HG03342 (cell line): ENCODE measurements around the gene NLRP8.
"Not testable (repeated sequence)": the region's sequence is repeated elsewhere in the genome, so short reads cannot be mapped to it uniquely, and the experiment has no call there.

Source experiments
- ATAC-seq: cut with Tn5 transposase; IDR thresholded peaks from one replicate; pipeline ENCODE4 v1.9.1; 2021; ENCODE audit warnings: mild to moderate bottlenecking, moderate library complexity; ENCODE audit not compliant: unreplicated experiment

Gene NLRP8

GRCh38 chr19:55947532-55947931, at the start of gene NLRP8:
NLRP8 (plus strand) TSS chr19:55947832.
- ATAC-seq = no peak

- no peak for ATAC-seq
These were observed 48.7 kb upstream of the NLRP8 start for GRCh38 chr19:55898911-55899310.

- ATAC-seq = no peak
These were observed 46.1 kb upstream of the NLRP8 start for GRCh38 chr19:55901369-55902079.

GRCh38 chr19:55902080-55902751, 45.4 kb upstream of the NLRP8 start:
- no peak for ATAC-seq

GRCh38 chr19:55907286-55907685, 40.3 kb upstream of the NLRP8 start:
- no peak for ATAC-seq

GRCh38 chr19:55907746-55908145, 39.9 kb upstream of the NLRP8 start:
- no peak for ATAC-seq

- ATAC-seq = no peak
These were observed 37.8 kb upstream of the NLRP8 start for GRCh38 chr19:55909801-55910200.

GRCh38 chr19:55912916-55913315, 34.7 kb upstream of the NLRP8 start:
- ATAC-seq = no peak

GRCh38 chr19:55913643-55914268, 33.9 kb upstream of the NLRP8 start:
- ATAC-seq = no peak

- ATAC-seq = no peak
These were observed 24.1 kb upstream of the NLRP8 start for GRCh38 chr19:55923556-55923955.

GRCh38 chr19:55927991-55928390, 19.6 kb upstream of the NLRP8 start:
- no peak for ATAC-seq

- ATAC-seq = not testable (repeated sequence)
These were observed 18.4 kb upstream of the NLRP8 start for GRCh38 chr19:55929258-55929657.

- no peak for ATAC-seq
These were observed 16.6 kb upstream of the NLRP8 start for GRCh38 chr19:55930996-55931515.

- no peak for ATAC-seq
These were observed 15.7 kb upstream of the NLRP8 start, which contains the start of gene NLRP13 for GRCh38 chr19:55931936-55932386. NLRP13 (minus strand) TSS chr19:55932336; CDS start chr19:55932311, 25 bp downstream.

- ATAC-seq = no peak
These were observed 12.4 kb upstream of the NLRP8 start for GRCh38 chr19:55935206-55935605.

- ATAC-seq = no peak
These were observed 8.4 kb upstream of the NLRP8 start for GRCh38 chr19:55939206-55939605.

GRCh38 chr19:55940306-55940705, 7.3 kb upstream of the NLRP8 start:
- ATAC-seq = no peak

- ATAC-seq = not testable (repeated sequence)
These were observed 2.9 kb downstream of the NLRP8 start for GRCh38 chr19:55950566-55950965.

- no peak for ATAC-seq
These were observed 8.8 kb downstream of the NLRP8 start for GRCh38 chr19:55956431-55956830.

- ATAC-seq = no peak
These were observed 10.7 kb downstream of the NLRP8 start for GRCh38 chr19:55958356-55958755.

- no peak for ATAC-seq
These were observed 12.5 kb downstream of the NLRP8 start for GRCh38 chr19:55959996-55960675.
